ENCODE measurements around the gene VSTM4.
A peak's percentile ranks its signal among the peaks of the same experiment; 100 is the strongest.

The VSTM4 gene

GRCh38 chr10:49090696-49091380, 24.5 kb downstream of the VSTM4 start:
- DNase-seq: no peak

GRCh38 chr10:49090189-49090575, 25.1 kb downstream of the VSTM4 start:
- no peak for DNase-seq

GRCh38 chr10:49089557-49090188, 25.6 kb downstream of the VSTM4 start:
- no peak for DNase-seq

- no peak for DNase-seq
Observed at GRCh38 chr10:49089152-49089551, 26.2 kb downstream of the VSTM4 start.

- DNase-seq: no peak
Observed at GRCh38 chr10:49086889-49087288, 28.4 kb downstream of the VSTM4 start.

- no peak for DNase-seq
Observed at GRCh38 chr10:49083261-49083660, 32.1 kb downstream of the VSTM4 start.

GRCh38 chr10:49082766-49083165, 32.6 kb downstream of the VSTM4 start:
- no peak for DNase-seq

GRCh38 chr10:49081547-49082275, 33.6 kb downstream of the VSTM4 start:
- DNase-seq: no peak

GRCh38 chr10:49080965-49081364, 34.4 kb downstream of the VSTM4 start:
- no peak for DNase-seq

- DNase-seq: peak; percentile 63
Observed at GRCh38 chr10:49080071-49080470, 35.3 kb downstream of the VSTM4 start.

- DNase-seq: no peak
Observed at GRCh38 chr10:49079499-49079898, 35.8 kb downstream of the VSTM4 start.

GRCh38 chr10:49079072-49079471, 36.2 kb downstream of the VSTM4 start:
- DNase-seq: no peak

- DNase-seq: peak; percentile 53
Observed at GRCh38 chr10:49078433-49078832, 36.9 kb downstream of the VSTM4 start.

- peak; percentile 62 for DNase-seq
Observed at GRCh38 chr10:49076741-49077521, 38.4 kb downstream of the VSTM4 start.

GRCh38 chr10:49076319-49076718, 39.0 kb downstream of the VSTM4 start:
- no peak for DNase-seq

GRCh38 chr10:49075743-49076142, 39.6 kb downstream of the VSTM4 start:
- no peak for DNase-seq

- DNase-seq: no peak
Observed at GRCh38 chr10:49074836-49075682, 40.3 kb downstream of the VSTM4 start.

GRCh38 chr10:49072166-49072885, 43.0 kb downstream of the VSTM4 start:
- DNase-seq: no peak

- DNase-seq: no peak
Observed at GRCh38 chr10:49071160-49071761, 44.1 kb downstream of the VSTM4 start.

GRCh38 chr10:49070701-49071100, 44.6 kb downstream of the VSTM4 start:
- DNase-seq: no peak

GRCh38 chr10:49068672-49069217, 46.6 kb downstream of the VSTM4 start:
- no peak for DNase-seq

Measured in activated CD4-positive, alpha-beta T cell treated with anti-CD3 and anti-CD28 coated beads, Interleukin-2, Interleukin-6, amounts not matched to agents 100 ng/mL and 50 ng/mL, durations not matched to agents 16 hours and 8 hours (primary cell).